ENCODE results near the gene STEAP3. TPM values are rescaled to one million over a fixed set of nuclear protein-coding genes. Genes with fewer than 3 reads are reported as not detected.

Gene STEAP3
- total and polyA plus RNA-seq, 12 donors, result 5.0 to 18.2 (median 7.4) TPM

- WGBS, 2 donors, result 91 to 98% methylated on average over 6 of the region's 6 CpGs
- Histone ChIP-seq H3K4me1 (peaks cover 0 to 18% (median 3%) of the 10 kb centered on the region in 9 donors), H3K27me3 (no peaks in the 10 kb centered on the region), H3K36me3 (peaks cover 0 to 8% (median 0%) of the 10 kb centered on the region in 9 donors), H3K27ac (no peak overlapping the region), H3K9me3 (no peaks in the 10 kb centered on the region), H3K4me3 (no peak overlapping the region)
- DNase-seq, result no peak
- intact Hi-C loops (cut with DNase I), result loop anchor here (1.0 to 10.0 kb wide), 10 partner anchors 65 to 407 kb away; partner anchors contain the start of gene STEAP3 (in 2 of the 10)
- ATAC-seq, result peak in 1 of 8 donors; percentile 14
- TF ChIP-seq, protein P1, sequence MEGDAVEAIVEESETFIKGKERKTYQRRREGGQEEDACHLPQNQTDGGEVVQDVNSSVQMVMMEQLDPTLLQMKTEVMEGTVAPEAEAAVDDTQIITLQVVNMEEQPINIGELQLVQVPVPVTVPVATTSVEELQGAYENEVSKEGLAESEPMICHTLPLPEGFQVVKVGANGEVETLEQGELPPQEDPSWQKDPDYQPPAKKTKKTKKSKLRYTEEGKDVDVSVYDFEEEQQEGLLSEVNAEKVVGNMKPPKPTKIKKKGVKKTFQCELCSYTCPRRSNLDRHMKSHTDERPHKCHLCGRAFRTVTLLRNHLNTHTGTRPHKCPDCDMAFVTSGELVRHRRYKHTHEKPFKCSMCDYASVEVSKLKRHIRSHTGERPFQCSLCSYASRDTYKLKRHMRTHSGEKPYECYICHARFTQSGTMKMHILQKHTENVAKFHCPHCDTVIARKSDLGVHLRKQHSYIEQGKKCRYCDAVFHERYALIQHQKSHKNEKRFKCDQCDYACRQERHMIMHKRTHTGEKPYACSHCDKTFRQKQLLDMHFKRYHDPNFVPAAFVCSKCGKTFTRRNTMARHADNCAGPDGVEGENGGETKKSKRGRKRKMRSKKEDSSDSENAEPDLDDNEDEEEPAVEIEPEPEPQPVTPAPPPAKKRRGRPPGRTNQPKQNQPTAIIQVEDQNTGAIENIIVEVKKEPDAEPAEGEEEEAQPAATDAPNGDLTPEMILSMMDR (IDR thresholded peaks at IDR 0.05), result no peak
Measured at GRCh38 chr2:119289642-119290041, 66.0 kb downstream of the STEAP3 start.

DNA sequence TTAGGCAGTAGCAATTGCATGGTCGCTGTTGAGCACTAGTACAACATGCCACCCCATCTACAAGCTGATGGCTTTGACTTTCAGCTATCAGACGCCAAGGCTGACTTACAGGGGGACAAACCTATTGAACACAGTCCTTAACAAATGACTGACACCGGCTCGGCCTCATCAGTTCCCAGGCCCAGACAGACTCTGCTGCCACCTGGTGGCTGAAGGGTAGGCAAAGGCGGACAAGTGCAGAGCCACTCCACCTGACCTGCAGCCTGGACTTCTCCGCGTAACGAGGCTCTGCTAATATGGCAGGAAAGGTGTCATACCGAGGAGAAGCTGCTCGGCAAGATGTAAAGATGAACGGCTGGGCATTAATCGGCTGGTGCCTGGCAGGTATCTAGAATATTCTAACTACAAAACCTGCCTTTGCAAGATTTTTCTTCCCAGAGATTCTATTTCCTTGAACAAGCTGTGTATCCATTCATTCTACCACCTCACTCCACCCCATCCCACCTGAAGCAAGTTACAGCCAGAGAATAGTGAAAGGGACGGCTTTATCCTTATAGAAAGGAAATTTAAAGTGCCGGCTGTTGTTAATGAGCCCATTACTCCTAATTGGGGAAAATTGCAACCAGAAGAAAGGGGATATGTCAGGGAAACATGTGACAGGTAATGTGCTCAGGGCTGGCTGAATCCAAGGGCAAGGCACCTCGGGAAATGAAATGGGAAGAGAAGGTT, 67.4 kb downstream of the STEAP3 start:
- 45 to 70% methylated on average over 15 of the region's 15 CpGs for WGBS, 2 donors
- TF ChIP-seq, protein P1 (IDR thresholded peaks at IDR 0.05), result peak; percentile 19 to 99 (median 91)
- H3K36me3 ChIP-seq, result peaks cover 0 to 8% (median 0%) of the 10 kb centered on the region in 9 donors

DNA sequence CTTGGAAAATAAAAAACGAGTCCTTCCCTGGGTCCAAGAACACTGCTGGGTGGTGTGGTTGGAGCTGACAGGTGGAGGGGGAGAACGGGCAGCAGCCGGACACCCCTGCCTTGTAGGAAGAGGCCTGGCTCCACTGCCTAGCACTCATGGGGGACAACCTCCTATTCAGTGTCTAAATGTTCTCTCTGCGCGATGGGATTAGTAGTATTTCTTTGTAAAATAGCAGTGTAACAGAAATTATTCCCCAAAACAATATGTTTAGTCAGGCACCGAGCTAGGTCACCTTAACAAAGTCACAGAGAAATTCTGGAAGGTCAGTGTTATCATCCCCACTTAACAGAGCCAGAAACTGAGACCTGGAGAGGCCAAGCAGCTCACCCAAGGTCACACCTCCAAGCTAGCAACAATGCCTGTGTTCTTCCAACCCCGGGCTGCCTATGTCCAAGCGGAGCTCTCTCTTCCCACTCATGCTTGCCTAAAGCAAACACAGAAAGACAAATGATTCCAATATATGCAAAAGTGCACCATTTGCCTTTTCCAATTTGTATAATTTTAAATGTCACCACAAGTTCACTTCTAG, 68.0 kb downstream of the STEAP3 start:
- H3K36me3 ChIP-seq, result peaks cover 0 to 3% (median 0%) of the 10 kb centered on the region in 9 donors
- ATAC-seq (no peak), DNase-seq (no peak)
- H3K9me3 ChIP-seq, result no peaks in the 10 kb centered on the region
- TF ChIP-seq, protein P1 (IDR thresholded peaks at IDR 0.05), result no peak
- H3K4me1 ChIP-seq, result peaks cover 0 to 18% (median 3%) of the 10 kb centered on the region in 9 donors
- H3K27me3 ChIP-seq, result no peaks in the 10 kb centered on the region
- intact Hi-C loops (cut with DNase I), result loop anchor here in 9 of 10 donors (1.0 to 10.0 kb wide), 8 partner anchors 67 to 410 kb away; partner anchors contain the start of gene STEAP3 (in 1 of the 9)
- 94 to 95% methylated on average over 8 of the region's 8 CpGs for WGBS, 2 donors
- no peak overlapping the region for H3K27ac ChIP-seq
- no peak overlapping the region for H3K4me3 ChIP-seq

More for the DNA sequence above, 67.4 kb downstream of the STEAP3 start:
- intact Hi-C loops (cut with DNase I), result loop anchor here in 9 of 10 donors (1.0 to 10.0 kb wide), 9 partner anchors 66 to 410 kb away; partner anchors contain the start of gene STEAP3 (in 1 of the 9)
- Histone ChIP-seq H3K27ac (no peak overlapping the region), H3K9me3 (no peaks in the 10 kb centered on the region), H3K4me1 (peaks cover 0 to 18% (median 3%) of the 10 kb centered on the region in 9 donors), H3K4me3 (no peak overlapping the region), H3K27me3 (no peaks in the 10 kb centered on the region)
- ATAC-seq (peak; percentile 60 to 90 (median 86)), DNase-seq (peak; percentile 78 to 86)

DNA sequence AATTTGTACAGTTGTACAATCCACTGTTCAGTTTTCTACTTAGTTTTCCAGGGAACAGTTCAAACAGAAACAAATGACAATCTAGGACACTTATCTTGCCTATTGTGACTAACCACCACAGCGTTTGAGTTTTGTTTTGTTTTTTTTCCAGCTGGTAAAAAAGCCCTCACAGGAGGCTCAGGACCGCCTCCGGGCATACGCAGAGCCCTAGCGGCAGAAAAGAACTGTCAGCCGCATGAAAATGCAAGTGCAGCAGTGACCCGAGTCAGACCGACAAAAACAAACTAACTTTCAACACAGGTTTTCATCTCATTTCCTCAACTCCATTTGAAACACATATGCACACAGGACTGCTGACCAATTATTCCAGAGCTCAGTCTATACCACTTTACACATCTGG, 68.6 kb downstream of the STEAP3 start:
- intact Hi-C loops (cut with DNase I), result loop anchor here in 8 of 10 donors (5.0 to 10.0 kb wide), 6 partner anchors 67 to 410 kb away; partner anchors contain the start of gene STEAP3 (in 1 of the 8)
- DNase-seq (no peak), ATAC-seq (no peak)
- Histone ChIP-seq H3K9me3 (no peaks in the 10 kb centered on the region), H3K36me3 (no peaks in the 10 kb centered on the region), H3K4me1 (peaks cover 0 to 18% (median 3%) of the 10 kb centered on the region in 9 donors), H3K4me3 (no peak overlapping the region), H3K27me3 (no peaks in the 10 kb centered on the region), H3K27ac (no peak overlapping the region)
- TF ChIP-seq, protein P1 (IDR thresholded peaks at IDR 0.05), result no peak
- WGBS, 2 donors, result 55 to 69% methylated on average over 8 of the region's 8 CpGs
